Medulla oblongata (tissue), 1 donor: ENCODE results near the gene HS6ST2.
"Not testable (repeated sequence)": the region's sequence is repeated elsewhere in the genome, so short reads cannot be mapped to it uniquely, and the experiment has no call there.

Experiments
- DNase-seq: peaks from one replicate; pipeline ENCODE4 v3.0.0-alpha.2; 2015; ENCODE audit errors: extremely low spot score

Gene HS6ST2

GRCh38 chrX:132958091-132958703 lies at the start of gene HS6ST2:
Gene HS6ST2, minus strand, starts transcription at chrX:132958629.
- DNase-seq = no peak

- DNase-seq = no peak
Measured at GRCh38 chrX:133007458-133007857, 49.0 kb upstream of the HS6ST2 start.

- no peak for DNase-seq
Measured at GRCh38 chrX:133005616-133006015, 47.2 kb upstream of the HS6ST2 start.

GRCh38 chrX:133005042-133005441 lies 46.6 kb upstream of the HS6ST2 start:
- DNase-seq = peak; percentile 3

GRCh38 chrX:132999209-132999608 lies 40.8 kb upstream of the HS6ST2 start:
- DNase-seq = no peak

GRCh38 chrX:132990835-132991234 lies 32.4 kb upstream of the HS6ST2 start:
- no peak for DNase-seq

GRCh38 chrX:132986556-132986955 lies 28.1 kb upstream of the HS6ST2 start:
- DNase-seq = no peak

- no peak for DNase-seq
Measured at GRCh38 chrX:132984058-132984650, 25.7 kb upstream of the HS6ST2 start.

- DNase-seq = no peak
Measured at GRCh38 chrX:132983496-132983895, 25.1 kb upstream of the HS6ST2 start.

- DNase-seq = not testable (repeated sequence)
Measured at GRCh38 chrX:132980035-132980434, 21.6 kb upstream of the HS6ST2 start.

GRCh38 chrX:132968296-132968949 lies 10.0 kb upstream of the HS6ST2 start:
- DNase-seq = no peak

- no peak for DNase-seq
Measured at GRCh38 chrX:132967049-132967448, 8.6 kb upstream of the HS6ST2 start.

- no peak for DNase-seq
Measured at GRCh38 chrX:132965461-132965860, 7.0 kb upstream of the HS6ST2 start.

GRCh38 chrX:132961511-132961910 lies 3.1 kb upstream of the HS6ST2 start:
- no peak for DNase-seq

- DNase-seq = no peak
Measured at GRCh38 chrX:132957211-132958090, 978 bp downstream of the HS6ST2 start.

- DNase-seq = no peak
Measured at GRCh38 chrX:132956421-132957210, 1.8 kb downstream of the HS6ST2 start.

GRCh38 chrX:132955690-132956089 lies 2.7 kb downstream of the HS6ST2 start:
- DNase-seq = no peak

GRCh38 chrX:132954323-132954722 lies 4.1 kb downstream of the HS6ST2 start:
- no peak for DNase-seq

GRCh38 chrX:132953354-132953753 lies 5.1 kb downstream of the HS6ST2 start:
- no peak for DNase-seq

GRCh38 chrX:132948648-132949260 lies 9.7 kb downstream of the HS6ST2 start:
- DNase-seq = no peak

GRCh38 chrX:132945055-132945599 lies 13.3 kb downstream of the HS6ST2 start:
- not testable (repeated sequence) for DNase-seq
